Transverse colon (tissue), 4 donors: ENCODE data around the gene GAB2. TPM values are rescaled to one million over a fixed set of nuclear protein-coding genes. Genes with fewer than 3 reads are reported as not detected.

Experiments
- DNase-seq: peaks from one replicate; pipeline ENCODE4 v3.0.0-alpha.2; 2019
- H3K27ac ChIP-seq, 4 donors: fragments of 200-600 bp; sonication (generic); 2 replicates each; pipeline ENCODE4 v1.5.1; 2016 to 2018; ENCODE audit warnings: inconsistent platforms in 4 of 4
- H3K27me3 ChIP-seq: fragments of 200-600 bp; sonication (generic); 2 replicates; pipeline ENCODE4 v1.5.1; 2017; ENCODE audit warnings: inconsistent platforms
- H3K36me3 ChIP-seq, 4 donors: fragments of 200-600 bp; sonication (generic); 2 replicates each; pipeline ENCODE4 v1.5.1; 2017 to 2019; ENCODE audit warnings: inconsistent platforms in 4 of 4
- H3K4me1 ChIP-seq, 4 donors: fragments of 200-600 bp; sonication (generic); 2 replicates each; pipeline ENCODE4 v1.5.1; 2017 to 2020; ENCODE audit warnings: inconsistent platforms in 4 of 4
- H3K4me3 ChIP-seq, 4 donors: fragments of 200-600 bp; sonication (generic); 1 replicate in 1 of 4; 2 replicates in 3 of 4; pipeline versions ENCODE4 v1.5.1 to v1.6.1; 2017 to 2019; ENCODE audit warnings: inconsistent platforms in 4 of 4
- H3K9me3 ChIP-seq, 2 donors: fragments of 200-600 bp; sonication (generic); 2 replicates each; pipeline ENCODE4 v1.5.1; 2017 to 2019; ENCODE audit warnings: inconsistent platforms in 2 of 2
- CTCF ChIP-seq, 5 experiments: fragments of 200-600 bp in 3 of 5; fragments of 450-650 bp in 2 of 5; sonication (generic) in 3 of 5; IDR thresholded peaks; 1 replicate in 2 of 5; 2 replicates in 3 of 5; pipeline ENCODE4 v1.5.1; 2016 to 2017; ENCODE audit warnings: antibody characterized with exemption in 5 of 5, inconsistent platforms in 3 of 5, mild to moderate bottlenecking in 2 of 5, moderate library complexity in 1 of 5
- EP300 ChIP-seq: sonication (generic); formaldehyde crosslinking; IDR thresholded peaks from one replicate; pipeline ENCODE4 v1.6.1; 2017; ENCODE audit warnings: antibody characterized with exemption, low read depth
- POLR2A ChIP-seq: fragments of 450-650 bp; IDR thresholded peaks from one replicate; pipeline ENCODE4 v1.6.1; 2016; ENCODE audit warnings: antibody characterized with exemption, mild to moderate bottlenecking, moderate library complexity
- POLR2AphosphoS5 ChIP-seq, 3 donors: sonication (generic); formaldehyde crosslinking; IDR thresholded peaks; one replicate each; pipeline ENCODE4 v1.6.1; 2016; ENCODE audit warnings: antibody characterized with exemption in 3 of 3
- WGBS, 2 donors: methylation state at CpG; one replicate each; pipeline ENCODE4 v1.1.5; 2018; ENCODE audit warnings: low coverage in 1 of 2; 5-methylcytosine and 5-hydroxymethylcytosine counted together
- in situ Hi-C, 4 donors: fragments of 200-750 bp; cut with MboI; loops; one replicate each; pipeline versions ENCODE4 v1.15.0 to v1.15.1; 2017; ENCODE audit warnings: low sequenced_read_pairs in 3 of 4, low pct_ligation_motif_present in 1 of 4, low pct_unique_long_range_greater_than_20kb in 1 of 4
- intact Hi-C: fragments of 100-400 bp; cut with DNase I; formaldehyde crosslinking; loops from one replicate; pipeline ENCODE4 v1.15.1; 2023; ENCODE audit warnings: low total_unique reads
- total RNA-seq, 4 donors: library from RNA; depleted of rRNA; stranded (reverse); fragments of >200 nt; gene quantifications; one replicate each; pipeline ENCODE4 v1.1.0, GENCODE V29; 2016

GAB2 gene
- total RNA-seq, 4 donors from 2014 or later, result 5.8 to 35.7 (median 22.9) TPM

GRCh38 chr11:78181185-78181584 lies 236.4 kb downstream of the GAB2 start:
- WGBS, 2 donors, result 75 to 84% methylated on average over 2 of the region's 2 CpGs
- TF ChIP-seq EP300 (no peak), POLR2AphosphoS5 (IDR thresholded peaks at IDR 0.05) (no peak), POLR2A (no peak), CTCF (IDR thresholded peaks at IDR 0.05) (no peak)
- H3K4me3 ChIP-seq, result no peak overlapping the region
- intact Hi-C loops, result no loop called here
- no peak for DNase-seq
- no peaks in the 10 kb centered on the region for H3K27me3 ChIP-seq
- no peaks in the 10 kb centered on the region for H3K9me3 ChIP-seq
- H3K4me1 ChIP-seq, result peaks cover 0 to 6% (median 0%) of the 10 kb centered on the region in 4 donors
- no peaks in the 10 kb centered on the region for H3K36me3 ChIP-seq
- H3K27ac ChIP-seq, result no peak overlapping the region
- in situ Hi-C loops, result no loop called here

GRCh38 chr11:78180751-78181150 lies 236.9 kb downstream of the GAB2 start:
- WGBS, 2 donors, result 95 to 97% methylated on average over 3 to 4 of the region's 4 CpGs
- Histone ChIP-seq H3K4me3 (no peak overlapping the region), H3K36me3 (no peaks in the 10 kb centered on the region), H3K27ac (no peak overlapping the region), H3K27me3 (no peaks in the 10 kb centered on the region), H3K9me3 (no peaks in the 10 kb centered on the region), H3K4me1 (peaks cover 0 to 3% (median 0%) of the 10 kb centered on the region in 4 donors)
- DNase-seq, result no peak
- in situ Hi-C loops (no loop called here), intact Hi-C loops (no loop called here)
- TF ChIP-seq EP300 (no peak), CTCF (IDR thresholded peaks at IDR 0.05) (no peak), POLR2A (no peak), POLR2AphosphoS5 (IDR thresholded peaks at IDR 0.05) (no peak)

- 88 to 94% methylated on average over 7 of the region's 7 CpGs for WGBS, 2 donors
- no peaks in the 10 kb centered on the region for H3K4me1 ChIP-seq
- no peaks in the 10 kb centered on the region for H3K36me3 ChIP-seq
- TF ChIP-seq POLR2A, result no peak
- in situ Hi-C loops (no loop called here), intact Hi-C loops (no loop called here)
- H3K27me3 ChIP-seq, result no peaks in the 10 kb centered on the region
- H3K4me3 ChIP-seq, result no peak overlapping the region
- H3K27ac ChIP-seq, result no peak overlapping the region
- no peak for DNase-seq
- no peaks in the 10 kb centered on the region for H3K9me3 ChIP-seq
Observed at GRCh38 chr11:78179459-78180071, 238.1 kb downstream of the GAB2 start.

GRCh38 chr11:78177216-78177615 lies 240.4 kb downstream of the GAB2 start:
- Histone ChIP-seq H3K27ac (no peak overlapping the region), H3K27me3 (no peaks in the 10 kb centered on the region), H3K9me3 (no peaks in the 10 kb centered on the region), H3K4me3 (no peak overlapping the region), H3K36me3 (peaks cover 0 to 10% (median 2%) of the 10 kb centered on the region in 4 donors), H3K4me1 (no peaks in the 10 kb centered on the region)
- in situ Hi-C loops (no loop called here), intact Hi-C loops (no loop called here)
- WGBS, 2 donors, result 93% methylated on average over 7 of the region's 7 CpGs; no CpG with 5 or more reads in 1 of the 2 donors
- TF ChIP-seq POLR2A (no peak), POLR2AphosphoS5 (IDR thresholded peaks at IDR 0.05) (no peak), EP300 (no peak), CTCF (IDR thresholded peaks at IDR 0.05) (no peak)
- no peak for DNase-seq
